Left ventricle myocardium inferior (tissue), 1 donor: ENCODE results near the gene LARGE1. TPM values are rescaled to one million over a fixed set of nuclear protein-coding genes. Genes with fewer than 3 reads are reported as not detected.

Source experiments
- DNase-seq: peaks from one replicate; pipeline ENCODE4 v3.0.0-alpha.2; 2020
- H3K27ac ChIP-seq: fragments of 200-600 bp; replicated peaks from 2 replicates; pipeline ENCODE4 v1.8.0; 2021
- H3K27me3 ChIP-seq: fragments of 200-600 bp; 2 replicates; pipeline ENCODE4 v1.8.0; 2021; ENCODE audit warnings: low read depth
- H3K36me3 ChIP-seq: fragments of 200-600 bp; 2 replicates; pipeline ENCODE4 v1.8.0; 2021
- H3K4me1 ChIP-seq: fragments of 200-600 bp; 2 replicates; pipeline ENCODE4 v1.8.0; 2021
- H3K4me3 ChIP-seq: fragments of 200-600 bp; 2 replicates; pipeline ENCODE4 v1.8.0; 2021; ENCODE audit warnings: mild to moderate bottlenecking, moderate library complexity
- H3K9me3 ChIP-seq: fragments of 200-600 bp; replicated peaks from 2 replicates; pipeline ENCODE4 v1.8.0; 2021
- intact Hi-C: fragments of 100-400 bp; cut with micrococcal nuclease; formaldehyde crosslinking; loops from one replicate; pipeline ENCODE4 v1.11.0; 2022
- total RNA-seq: library from RNA; stranded (reverse); fragmentation: NEBNext Ultra II Directional; extraction: Animal tissue kit (Norgen Biotek cat#: 25700); gene quantifications from one replicate; pipeline ENCODE4 v1.2.1, GENCODE V29; 2021
- TF ChIP-seq, protein P1 (sequence below): fragments of 200-600 bp; IDR thresholded peaks from 2 replicates; pipeline ENCODE4 v1.8.0; 2021; ENCODE audit warnings: antibody characterized with exemption, mild to moderate bottlenecking, borderline replicate concordance
- donor health status: DM: no; HTN: yes; CAD: no; lungs with severe emphysema.

LARGE1 gene
- total RNA-seq, 1 donor from 2014 or later: 117 TPM

GRCh38 chr22:33341611-33342010 is 578.7 kb downstream of the LARGE1 start:
- no peaks in the 10 kb centered on the region for H3K4me1 ChIP-seq
- intact Hi-C loops: no loop called here
- no peaks in the 10 kb centered on the region for H3K9me3 ChIP-seq
- no peak overlapping the region for H3K4me3 ChIP-seq
- peaks cover 19% of the 10 kb centered on the region for H3K36me3 ChIP-seq
- no peaks in the 10 kb centered on the region for H3K27me3 ChIP-seq
- no peak overlapping the region for H3K27ac ChIP-seq
- DNase-seq: no peak
- TF ChIP-seq, protein P1, sequence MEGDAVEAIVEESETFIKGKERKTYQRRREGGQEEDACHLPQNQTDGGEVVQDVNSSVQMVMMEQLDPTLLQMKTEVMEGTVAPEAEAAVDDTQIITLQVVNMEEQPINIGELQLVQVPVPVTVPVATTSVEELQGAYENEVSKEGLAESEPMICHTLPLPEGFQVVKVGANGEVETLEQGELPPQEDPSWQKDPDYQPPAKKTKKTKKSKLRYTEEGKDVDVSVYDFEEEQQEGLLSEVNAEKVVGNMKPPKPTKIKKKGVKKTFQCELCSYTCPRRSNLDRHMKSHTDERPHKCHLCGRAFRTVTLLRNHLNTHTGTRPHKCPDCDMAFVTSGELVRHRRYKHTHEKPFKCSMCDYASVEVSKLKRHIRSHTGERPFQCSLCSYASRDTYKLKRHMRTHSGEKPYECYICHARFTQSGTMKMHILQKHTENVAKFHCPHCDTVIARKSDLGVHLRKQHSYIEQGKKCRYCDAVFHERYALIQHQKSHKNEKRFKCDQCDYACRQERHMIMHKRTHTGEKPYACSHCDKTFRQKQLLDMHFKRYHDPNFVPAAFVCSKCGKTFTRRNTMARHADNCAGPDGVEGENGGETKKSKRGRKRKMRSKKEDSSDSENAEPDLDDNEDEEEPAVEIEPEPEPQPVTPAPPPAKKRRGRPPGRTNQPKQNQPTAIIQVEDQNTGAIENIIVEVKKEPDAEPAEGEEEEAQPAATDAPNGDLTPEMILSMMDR: no peak

- intact Hi-C loops: no loop called here
- TF ChIP-seq, protein P1: no peak
- Histone ChIP-seq H3K9me3 (no peaks in the 10 kb centered on the region), H3K4me1 (peaks cover 9% of the 10 kb centered on the region), H3K36me3 (peaks cover 30% of the 10 kb centered on the region), H3K4me3 (no peak overlapping the region), H3K27ac (no peak overlapping the region), H3K27me3 (no peaks in the 10 kb centered on the region)
- no peak for DNase-seq
Measured at GRCh38 chr22:33337524-33337923, 582.8 kb downstream of the LARGE1 start.

DNA sequence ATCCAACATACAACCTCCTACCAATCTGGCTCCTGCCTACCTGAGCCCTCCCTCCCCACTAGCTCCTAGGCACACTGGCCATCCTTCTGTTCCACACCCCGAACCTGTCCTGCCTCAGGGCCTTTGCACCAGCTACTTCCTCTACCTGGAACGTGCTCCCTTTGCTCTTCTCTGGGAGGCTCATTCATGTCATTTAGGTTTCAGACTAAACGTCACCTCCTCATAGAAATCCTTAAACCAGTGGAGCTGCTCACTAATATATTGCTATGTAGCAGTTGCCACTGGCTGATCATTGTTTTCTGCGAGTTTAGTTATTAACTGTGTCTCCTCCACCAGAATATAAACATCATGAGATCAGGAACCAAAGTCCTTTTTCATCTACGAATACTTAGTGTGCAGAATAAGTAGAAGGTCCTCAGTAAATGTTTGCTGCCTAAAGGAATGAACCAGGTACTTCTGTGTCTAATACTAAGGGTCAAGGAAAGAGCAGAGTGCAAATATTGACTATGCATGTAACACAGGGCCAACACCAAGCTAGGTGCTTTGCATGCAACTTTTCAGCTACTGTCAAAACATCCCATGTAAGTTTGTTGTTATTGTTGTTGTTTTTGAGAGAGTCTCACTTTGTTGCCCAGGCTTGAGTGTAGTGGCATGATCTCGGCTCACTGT is 584.5 kb downstream of the LARGE1 start:
- Histone ChIP-seq H3K9me3 (no peaks in the 10 kb centered on the region), H3K36me3 (peaks cover 23% of the 10 kb centered on the region), H3K27ac (no peak overlapping the region), H3K27me3 (no peaks in the 10 kb centered on the region), H3K4me1 (peaks cover 13% of the 10 kb centered on the region), H3K4me3 (no peak overlapping the region)
- DNase-seq: no peak
- intact Hi-C loops: no loop called here
- TF ChIP-seq, protein P1: no peak

- Histone ChIP-seq H3K27me3 (no peaks in the 10 kb centered on the region), H3K36me3 (peaks cover 21% of the 10 kb centered on the region), H3K27ac (peak overlapping the region; percentile 23), H3K4me1 (peaks cover 13% of the 10 kb centered on the region), H3K9me3 (no peaks in the 10 kb centered on the region), H3K4me3 (no peak overlapping the region)
- TF ChIP-seq, protein P1: no peak
- intact Hi-C loops: no loop called here
- no peak for DNase-seq
Measured at GRCh38 chr22:33332538-33332937, 587.7 kb downstream of the LARGE1 start.

DNA sequence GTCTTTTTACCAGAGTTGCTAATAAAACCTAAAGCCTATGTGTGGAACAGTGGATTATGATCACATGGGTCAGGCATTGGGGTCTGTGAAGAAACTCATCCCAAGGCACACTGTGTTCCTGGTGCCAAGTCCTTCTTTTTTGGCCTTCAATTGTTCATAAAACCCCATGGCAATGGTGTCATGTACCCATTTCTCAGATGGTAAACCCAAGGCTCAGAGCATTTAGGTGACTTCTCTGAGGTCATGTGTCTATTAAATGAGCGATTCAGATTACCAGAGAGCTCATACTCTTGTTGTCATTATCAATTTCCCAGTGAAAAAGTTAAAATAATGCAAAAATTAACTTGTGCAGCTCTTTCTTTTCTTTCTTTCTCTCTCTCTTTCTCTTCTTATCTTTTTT is 589.3 kb downstream of the LARGE1 start:
- intact Hi-C loops: no loop called here

More for the DNA sequence above, 589.3 kb downstream of the LARGE1 start:
- TF ChIP-seq, protein P1: no peak
- H3K27ac ChIP-seq: no peak overlapping the region
- no peaks in the 10 kb centered on the region for H3K27me3 ChIP-seq
- no peak for DNase-seq
- H3K9me3 ChIP-seq: no peaks in the 10 kb centered on the region
- peaks cover 13% of the 10 kb centered on the region for H3K36me3 ChIP-seq
- no peak overlapping the region for H3K4me3 ChIP-seq
- H3K4me1 ChIP-seq: peaks cover 27% of the 10 kb centered on the region
